ENCODE results near the gene OMA1. TPM values are rescaled to one million over a fixed set of nuclear protein-coding genes. Genes with fewer than 3 reads are reported as not detected.
"Not testable (repeated sequence)": the region's sequence is repeated elsewhere in the genome, so short reads cannot be mapped to it uniquely, and the experiment has no call there.

OMA1 gene
- total RNA-seq, 1 experiment from 2014 or later: 11.9 TPM

- no TSS peak for BruUV-seq (replicated peaks)
- DNase-seq (ENCODE audit: low spot score): no peak
- POLR2A ChIA-PET (ENCODE audit: low non-redundant PET): no interaction called here
Observed at GRCh38 chr1:58566339-58566738, 19.8 kb upstream of the OMA1 start.

GRCh38 chr1:58563715-58564114 lies 17.2 kb upstream of the OMA1 start:
- H3K9me3 ChIP-seq (ENCODE audit: low read depth, low read length, poor library complexity, severe bottlenecking); H3K4me1 ChIP-seq (ENCODE audit: insufficient read depth, low read length, poor library complexity, severe bottlenecking); H3K4me3 ChIP-seq (ENCODE audit: low read depth, low read length, poor library complexity, severe bottlenecking); H3K36me3 ChIP-seq (ENCODE audit: insufficient read depth, low read length, poor library complexity, severe bottlenecking); POLR2A ChIA-PET (ENCODE audit: low non-redundant PET); H3K27me3 ChIP-seq (replicated peaks; ENCODE audit: insufficient read depth, low read depth, low read length, poor library complexity); H3K27ac ChIP-seq (ENCODE audit: low read depth, low read length, poor library complexity, severe bottlenecking); intact Hi-C loops (cut with micrococcal nuclease; ENCODE audit: unreplicated experiment); DNase-seq (ENCODE audit: low spot score); BruUV-seq (replicated peaks): not testable (repeated sequence)
- CTCF ChIA-PET: interaction anchor here (0.6 kb wide), 1 partner anchor 29 kb away, joined by 7 read pairs; no protein-coding TSS in a partner anchor

More at GRCh38 chr1:58566339-58566738, 19.8 kb upstream of the OMA1 start:
- CTCF ChIA-PET: no interaction called here
- Histone ChIP-seq H3K4me3 (ENCODE audit: low read depth, low read length, poor library complexity, severe bottlenecking) (no peak overlapping the region), H3K27me3 (replicated peaks; ENCODE audit: insufficient read depth, low read depth, low read length, poor library complexity) (peaks cover under 1% of the 10 kb centered on the region), H3K36me3 (ENCODE audit: insufficient read depth, low read length, poor library complexity, severe bottlenecking) (no peaks in the 10 kb centered on the region), H3K9me3 (ENCODE audit: low read depth, low read length, poor library complexity, severe bottlenecking) (no peaks in the 10 kb centered on the region), H3K4me1 (ENCODE audit: insufficient read depth, low read length, poor library complexity, severe bottlenecking) (no peaks in the 10 kb centered on the region), H3K27ac (ENCODE audit: low read depth, low read length, poor library complexity, severe bottlenecking) (no peak overlapping the region)
- TF ChIP-seq EZH2 (IDR thresholded peaks at IDR 0.05; ENCODE audit: borderline replicate concordance, low read depth, low read length, poor library complexity, severe bottlenecking) (no peak), CTCF (conservative IDR thresholded peaks at IDR 0.05; ENCODE audit: low read depth, low read length) (no peak)
- intact Hi-C loops (cut with micrococcal nuclease; ENCODE audit: unreplicated experiment): no loop called here

GRCh38 chr1:58561633-58562032 lies 15.1 kb upstream of the OMA1 start:
- Histone ChIP-seq H3K4me1 (ENCODE audit: insufficient read depth, low read length, poor library complexity, severe bottlenecking) (no peaks in the 10 kb centered on the region), H3K36me3 (ENCODE audit: insufficient read depth, low read length, poor library complexity, severe bottlenecking) (no peaks in the 10 kb centered on the region), H3K27ac (ENCODE audit: low read depth, low read length, poor library complexity, severe bottlenecking) (no peak overlapping the region), H3K27me3 (replicated peaks; ENCODE audit: insufficient read depth, low read depth, low read length, poor library complexity) (no peaks in the 10 kb centered on the region), H3K9me3 (ENCODE audit: low read depth, low read length, poor library complexity, severe bottlenecking) (no peaks in the 10 kb centered on the region), H3K4me3 (ENCODE audit: low read depth, low read length, poor library complexity, severe bottlenecking) (no peak overlapping the region)
- no peak for DNase-seq (ENCODE audit: low spot score)
- POLR2A ChIA-PET (ENCODE audit: low non-redundant PET): no interaction called here
- BruUV-seq (replicated peaks): no TSS peak
- intact Hi-C loops (cut with micrococcal nuclease; ENCODE audit: unreplicated experiment): no loop called here
- no peak for TF ChIP-seq EZH2 (IDR thresholded peaks at IDR 0.05; ENCODE audit: borderline replicate concordance, low read depth, low read length, poor library complexity, severe bottlenecking)
- no peak for TF ChIP-seq CTCF (conservative IDR thresholded peaks at IDR 0.05; ENCODE audit: low read depth, low read length)
- CTCF ChIA-PET: no interaction called here

GRCh38 chr1:58555393-58555792 lies 8.9 kb upstream of the OMA1 start:
- Histone ChIP-seq H3K27me3 (replicated peaks; ENCODE audit: insufficient read depth, low read depth, low read length, poor library complexity) (no peaks in the 10 kb centered on the region), H3K9me3 (ENCODE audit: low read depth, low read length, poor library complexity, severe bottlenecking) (no peaks in the 10 kb centered on the region), H3K27ac (ENCODE audit: low read depth, low read length, poor library complexity, severe bottlenecking) (no peak overlapping the region), H3K4me3 (ENCODE audit: low read depth, low read length, poor library complexity, severe bottlenecking) (no peak overlapping the region), H3K36me3 (ENCODE audit: insufficient read depth, low read length, poor library complexity, severe bottlenecking) (no peaks in the 10 kb centered on the region), H3K4me1 (ENCODE audit: insufficient read depth, low read length, poor library complexity, severe bottlenecking) (no peaks in the 10 kb centered on the region)
- no peak for DNase-seq (ENCODE audit: low spot score)
- intact Hi-C loops (cut with micrococcal nuclease; ENCODE audit: unreplicated experiment): no loop called here
- BruUV-seq (replicated peaks): no TSS peak
- TF ChIP-seq EZH2 (IDR thresholded peaks at IDR 0.05; ENCODE audit: borderline replicate concordance, low read depth, low read length, poor library complexity, severe bottlenecking) (no peak), CTCF (conservative IDR thresholded peaks at IDR 0.05; ENCODE audit: low read depth, low read length) (no peak)
- CTCF ChIA-PET: no interaction called here
- POLR2A ChIA-PET (ENCODE audit: low non-redundant PET): no interaction called here

Data from A673 (cell line).